H1 (cell line): Measurements from ENCODE around the gene PPP1R13B. TPM values are rescaled to one million over a fixed set of nuclear protein-coding genes. Genes with fewer than 3 reads are reported as not detected.

Experiments
- NANOG ChIP-seq: IDR thresholded peaks from 2 replicates; pipeline ENCODE4 v1.6.1; 2011; ENCODE audit warnings: low read length, low read depth, mild to moderate bottlenecking, inconsistent platforms; ENCODE audit not compliant: insufficient read depth, poor library complexity, severe bottlenecking
- polyA plus RNA-seq, 7 experiments: library from polyadenylated mRNA; depleted of rRNA in 3 of 7; stranded (reverse) in 5 of 7; unstranded in 2 of 7; fragments of >200 nt in 5 of 7; fragments of 200-250 nt in 2 of 7; gene quantifications; 1 replicate in 5 of 7; 2 replicates in 1 of 7; 4 replicates in 1 of 7; pipeline versions ENCODE4 v1.2.1 to v1.2.3, GENCODE V29; 2011 to 2013; ENCODE audit warnings: missing spikeins in 2 of 7, mixed read lengths in 2 of 7
- total RNA-seq: library from RNA; stranded (reverse); fragmentation: NEBNext Ultra II Directional; extraction: Animal tissue kit (Norgen Biotek cat#: 25700); gene quantifications from 2 replicates; pipeline ENCODE4 v1.2.1, GENCODE V29; 2021

The PPP1R13B gene
- total and polyA plus RNA-seq, 2 of the 8 experiments (the other 6 are each of a cell fraction or from before 2014, with no cell fraction given): 2.6 to 8.9 TPM

- no peak for TF ChIP-seq NANOG
- TF ChIP-seq, all 59 proteins: peak for 0
Measured at GRCh38 chr14:103765526-103765925, 81.8 kb downstream of the PPP1R13B start (continued).
